ENCODE results near the gene NPM1. TPM values are rescaled to one million over a fixed set of nuclear protein-coding genes. Genes with fewer than 3 reads are reported as not detected.

The NPM1 gene
- total RNA-seq, 1 experiment from 2014 or later, result 2,693 TPM

DNA sequence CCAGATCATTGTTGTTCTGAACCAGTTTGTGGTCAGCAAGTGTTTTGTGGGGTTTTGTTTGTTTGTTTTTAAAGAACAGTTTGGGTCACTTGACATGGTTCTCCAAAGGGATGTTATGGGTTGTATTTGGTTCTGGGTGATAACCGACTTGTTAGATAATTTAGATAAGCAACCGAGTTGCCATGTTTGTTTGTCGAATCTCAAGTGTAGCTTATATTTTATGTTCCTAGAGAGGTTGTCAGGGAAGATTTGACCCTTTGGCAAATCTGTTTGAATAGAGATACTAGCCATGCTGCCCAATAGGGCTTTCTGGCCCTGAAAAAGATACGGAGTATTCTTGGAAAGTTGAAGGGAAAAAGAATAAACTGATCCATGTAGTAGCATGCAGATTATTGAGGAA is 19.6 kb downstream of the NPM1 start:
- BruUV-seq (replicated peaks), result no TSS peak
- no peak overlapping the region for H3K4me3 ChIP-seq (replicated peaks in 1 of 2; ENCODE audit: low read depth in 1 of 2, low read length in 2 of 2)
- ChIA-PET CTCF (no interaction called here), RAD21 (ENCODE audit: low non-redundant PET in 1 of 2, low total read pairs in 2 of 2, uncharacterized antibody in 2 of 2, unreplicated experiment in 2 of 2) (no interaction called here), POLR2A (no interaction called here)
- DNase-seq (ENCODE audit: low read depth, low spot score) (no peak), ATAC-seq (no peak)
- H3K9ac ChIP-seq (ENCODE audit: low read length), result no peak overlapping the region
- H4K20me1 ChIP-seq (ENCODE audit: insufficient read depth), result peaks cover 70% of the 10 kb centered on the region
- no peaks in the 10 kb centered on the region for H3K27me3 ChIP-seq (ENCODE audit: insufficient read depth, low read length)
- no peak overlapping the region for H2AFZ ChIP-seq (ENCODE audit: low read depth, low read length, poor library complexity, severe bottlenecking)
- intact Hi-C loops (cut with micrococcal nuclease), result no loop called here
- H3K36me3 ChIP-seq (ENCODE audit: control insufficient read depth in 1 of 2, insufficient read depth in 2 of 2, low read length in 2 of 2), result peaks cover 63 to 66% of the 10 kb centered on the region in 2 experiments
- H3K9me2 ChIP-seq (ENCODE audit: insufficient read depth), result no peaks in the 10 kb centered on the region
- H3K9me3 ChIP-seq (ENCODE audit: control insufficient read depth in 1 of 2, insufficient read depth in 1 of 2, low read depth in 1 of 2, low read length in 2 of 2), result no peaks in the 10 kb centered on the region
- peaks cover 0 to 10% of the 10 kb centered on the region in 2 experiments; a peak in 1 of 4 replicates for H3K4me1 ChIP-seq (ENCODE audit: control insufficient read depth in 1 of 2, insufficient read depth in 2 of 2, low read length in 2 of 2)
- H3K4me2 ChIP-seq (ENCODE audit: low read length), result no peak overlapping the region
- no peak overlapping the region for H3K27ac ChIP-seq (ENCODE audit: low read depth, low read length)
- H3K79me2 ChIP-seq (ENCODE audit: insufficient read depth, low read length), result peaks cover 78% of the 10 kb centered on the region
- no peak for TF ChIP-seq RAD21 (IDR thresholded peaks at IDR 0.05; ENCODE audit: low read depth)
- no peak for TF ChIP-seq EZH2 (IDR thresholded peaks at IDR 0.05)

DNA sequence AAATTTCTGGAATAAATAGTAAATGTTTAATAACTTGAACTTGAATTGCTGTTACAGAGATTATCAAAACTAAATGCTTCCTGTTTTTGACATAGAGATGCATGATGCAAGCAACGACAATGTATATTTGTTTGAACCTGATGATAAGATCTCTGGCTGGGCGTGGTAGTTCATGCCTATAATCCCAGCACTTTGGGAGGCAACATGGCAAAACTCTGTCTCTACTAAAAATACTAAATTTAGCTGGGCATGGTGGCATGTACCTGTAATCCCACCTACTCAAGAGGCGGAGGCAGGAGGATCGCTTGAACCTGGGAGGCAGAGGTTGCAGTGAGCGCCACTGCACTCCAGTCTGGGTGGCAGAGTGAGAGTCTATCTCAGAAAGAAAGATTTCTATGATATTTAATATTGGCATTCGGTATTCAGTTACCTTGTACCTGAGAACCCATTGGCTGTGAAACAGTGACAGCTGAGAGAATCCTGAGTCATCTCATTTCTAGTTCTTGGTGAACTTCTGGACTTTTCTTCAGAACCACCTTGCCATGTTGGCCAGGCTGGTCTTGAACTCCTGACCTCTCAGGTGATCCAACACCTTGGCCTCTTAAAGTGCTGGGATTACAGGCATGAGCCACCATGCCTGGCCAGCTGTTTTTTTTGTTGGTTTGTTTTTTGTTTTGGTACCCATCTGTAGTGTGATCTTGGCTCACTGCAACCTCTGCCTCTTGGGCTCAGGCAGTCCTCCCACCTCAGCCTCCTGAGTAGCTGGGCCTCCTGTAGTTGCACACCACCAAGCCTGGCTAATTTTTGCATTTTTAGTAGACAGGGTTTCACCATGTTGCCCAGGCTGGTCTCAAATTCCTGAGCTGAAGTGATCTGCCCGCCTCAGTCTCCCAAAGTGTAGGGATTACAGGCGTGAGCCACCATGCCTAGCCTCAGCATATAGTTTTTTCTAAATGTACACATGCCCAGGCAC is 21.8 kb downstream of the NPM1 start:
- H3K4me1 ChIP-seq (ENCODE audit: control insufficient read depth in 1 of 2, insufficient read depth in 2 of 2, low read length in 2 of 2), result peaks cover 0 to 28% of the 10 kb centered on the region in 2 experiments; a peak in 2 of 4 replicates
- no peaks in the 10 kb centered on the region for H3K9me3 ChIP-seq (ENCODE audit: control insufficient read depth in 1 of 2, insufficient read depth in 1 of 2, low read depth in 1 of 2, low read length in 2 of 2)
- no peak overlapping the region for H3K4me3 ChIP-seq (replicated peaks in 1 of 2; ENCODE audit: low read depth in 1 of 2, low read length in 2 of 2)
- H3K9me2 ChIP-seq (ENCODE audit: insufficient read depth), result no peaks in the 10 kb centered on the region
- no peaks in the 10 kb centered on the region for H3K27me3 ChIP-seq (ENCODE audit: insufficient read depth, low read length)
- no peak overlapping the region for H3K27ac ChIP-seq (ENCODE audit: low read depth, low read length)
- no peak overlapping the region for H2AFZ ChIP-seq (ENCODE audit: low read depth, low read length, poor library complexity, severe bottlenecking)
- CTCF ChIA-PET, result no interaction called here
- no TSS peak for BruUV-seq (replicated peaks)
- TF ChIP-seq, protein P1, sequence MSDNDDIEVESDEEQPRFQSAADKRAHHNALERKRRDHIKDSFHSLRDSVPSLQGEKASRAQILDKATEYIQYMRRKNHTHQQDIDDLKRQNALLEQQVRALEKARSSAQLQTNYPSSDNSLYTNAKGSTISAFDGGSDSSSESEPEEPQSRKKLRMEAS (IDR thresholded peaks at IDR 0.05), result no peak
- no peak overlapping the region for H3K4me2 ChIP-seq (ENCODE audit: low read length)
- H3K36me3 ChIP-seq (ENCODE audit: control insufficient read depth in 1 of 2, insufficient read depth in 2 of 2, low read length in 2 of 2), result peaks cover 73 to 79% of the 10 kb centered on the region in 2 experiments
- ATAC-seq (peak; percentile 12; the same call in 1 of the 2 replicates), DNase-seq (ENCODE audit: low read depth, low spot score) (no peak)
- POLR2A ChIA-PET, result interaction anchor here (1.3 kb wide), 1 partner anchor 21 kb away, joined by 3 read pairs; no protein-coding TSS in a partner anchor
- peaks cover 84% of the 10 kb centered on the region for H4K20me1 ChIP-seq (ENCODE audit: insufficient read depth)
- H3K9ac ChIP-seq (ENCODE audit: low read length), result no peak overlapping the region
- peaks cover 97% of the 10 kb centered on the region for H3K79me2 ChIP-seq (ENCODE audit: insufficient read depth, low read length)
- intact Hi-C loops (cut with micrococcal nuclease), result no loop called here
- RAD21 ChIA-PET (ENCODE audit: low non-redundant PET in 1 of 2, low total read pairs in 2 of 2, uncharacterized antibody in 2 of 2, unreplicated experiment in 2 of 2), result no interaction called here
